Naive thymus-derived CD4-positive, alpha-beta T cell (primary cell): ENCODE data around the gene CMTM1. TPM values are rescaled to one million over a fixed set of nuclear protein-coding genes. Genes with fewer than 3 reads are reported as not detected.

Experiments used
- ATAC-seq: fragments of 150-1000 bp; cut with Tn5 transposase; 2 replicates; pipeline ENCODE4 v1.10.0; 2021; ENCODE audit warnings: mild to moderate bottlenecking, moderate library complexity
- CTCF ChIA-PET: fragments of 350-600 bp; sonication (Branson Sonifier 250); formaldehyde crosslinking; loops from one replicate; lab custom pipeline; 2021; ENCODE audit warnings: antibody characterized with exemption; lab: Charles Lee
- POLR2A ChIA-PET: fragments of 350-600 bp; sonication (Branson Sonifier 250); formaldehyde crosslinking; loops from one replicate; lab custom pipeline; 2021; ENCODE audit warnings: antibody characterized with exemption, inconsistent platforms; lab: Charles Lee
- DNase-seq, 9 donors: peaks; one replicate each; pipeline versions ENCODE4 v3.0.0 to v3.0.0-alpha.2; 2020 to 2022; ENCODE audit warnings: mixed read lengths in 1 of 9
- H3K27ac ChIP-seq: one replicate; pipeline ENCODE4 v1.7.0; 2013; ENCODE audit warnings: mild to moderate bottlenecking, low read depth, low read length, moderate library complexity
- H3K27me3 ChIP-seq, 2 donors: one replicate each; pipeline ENCODE4 v1.7.0; 2013; ENCODE audit warnings: low read length in 2 of 2, mild to moderate bottlenecking in 2 of 2, moderate library complexity in 2 of 2; ENCODE audit not compliant: control insufficient read depth in 2 of 2, insufficient read depth in 2 of 2
- H3K36me3 ChIP-seq, 3 experiments: 1 replicate in 2 of 3; 2 replicates in 1 of 3; pipeline ENCODE4 v1.7.0; 2013; ENCODE audit warnings: low read length in 3 of 3, mild to moderate bottlenecking in 3 of 3, moderate library complexity in 1 of 3; ENCODE audit not compliant: insufficient read depth in 3 of 3, control insufficient read depth in 2 of 3
- H3K4me1 ChIP-seq, 2 donors: one replicate each; pipeline ENCODE4 v1.7.0; 2013; ENCODE audit warnings: low read length in 2 of 2, mild to moderate bottlenecking in 2 of 2, moderate library complexity in 1 of 2; ENCODE audit not compliant: control insufficient read depth in 2 of 2, insufficient read depth in 2 of 2
- H3K4me3 ChIP-seq: 2 replicates; pipeline ENCODE4 v1.7.0; 2013; ENCODE audit warnings: mild to moderate bottlenecking, low read length
- H3K9me3 ChIP-seq, 3 experiments: 1 replicate in 2 of 3; 2 replicates in 1 of 3; pipeline ENCODE4 v1.7.0; 2013; ENCODE audit warnings: low read length in 3 of 3; ENCODE audit not compliant: control insufficient read depth in 2 of 3
- H3K27ac Mint-ChIP-seq, 9 donors: one replicate each; pipeline ENCODE4 v1.8.0; 2020 to 2022; ENCODE audit warnings: mixed read lengths in 9 of 9, mild to moderate bottlenecking in 8 of 9, moderate library complexity in 5 of 9, inconsistent platforms in 2 of 9
- H3K27me3 Mint-ChIP-seq, 5 donors: one replicate each; pipeline ENCODE4 v1.8.0; 2021 to 2022; ENCODE audit warnings: mixed read lengths in 5 of 5, mild to moderate bottlenecking in 1 of 5
- H3K36me3 Mint-ChIP-seq, 5 donors: one replicate each; pipeline ENCODE4 v1.8.0; 2020 to 2022; ENCODE audit warnings: mixed read lengths in 5 of 5, mild to moderate bottlenecking in 3 of 5, inconsistent platforms in 1 of 5
- H3K4me1 Mint-ChIP-seq, 7 donors: one replicate each; pipeline ENCODE4 v1.8.0; 2020 to 2022; ENCODE audit warnings: mixed read lengths in 7 of 7, mild to moderate bottlenecking in 3 of 7, inconsistent platforms in 1 of 7
- H3K4me3 Mint-ChIP-seq, 10 donors: one replicate each; pipeline ENCODE4 v1.8.0; 2020 to 2022; ENCODE audit warnings: mild to moderate bottlenecking in 10 of 10, mixed read lengths in 10 of 10, moderate library complexity in 6 of 10, inconsistent platforms in 2 of 10
- H3K9me3 Mint-ChIP-seq, 11 donors: one replicate each; pipeline ENCODE4 v1.8.0; 2020 to 2022; ENCODE audit warnings: mixed read lengths in 11 of 11, mild to moderate bottlenecking in 4 of 11, inconsistent platforms in 1 of 11, moderate library complexity in 1 of 11
- intact Hi-C, 2 donors: fragments of 100-400 bp; cut with micrococcal nuclease; formaldehyde crosslinking; loops; one replicate each; pipeline ENCODE4 v1.15.1; 2023
- polyA plus RNA-seq, 2 donors: library from polyadenylated mRNA; unstranded; fragments of 300-500 nt; fragmentation: Illumina TruSeq; gene quantifications; one replicate each; pipeline ENCODE4 v1.2.3, GENCODE V29; 2021
- total RNA-seq, 6 experiments: library from RNA in 5 of 6; stranded (reverse) in 5 of 6; gene quantifications; 1 replicate in 5 of 6; 2 replicates in 1 of 6; pipeline ENCODE4 v1.2.3 and lab custom pipeline; 2021 to 2026

Gene CMTM1
- total and polyA plus RNA-seq, 7 experiments from 2014 or later: 0.36 to 23.3 (median 4.4) TPM

- no peaks in the 10 kb centered on the region for H3K9me3 ChIP-seq
- peak overlapping the region; percentile 10 to 85 (median 56) for H3K4me3 Mint-ChIP-seq
- H3K36me3 ChIP-seq: no peaks in the 10 kb centered on the region
- H3K27me3 ChIP-seq: no peaks in the 10 kb centered on the region
- peak; percentile 20 for ATAC-seq
- intact Hi-C loops: no loop called here
- peaks cover 75 to 97% (median 93%) of the 10 kb centered on the region in 7 donors for H3K4me1 Mint-ChIP-seq
- POLR2A ChIA-PET: interaction anchor here (1.0 to 12.9 kb wide), 5 partner anchors 12 to 84 kb away, joined by 3 to 164 read pairs (median 4); partner anchors contain the start of genes CKLF, CMTM3 and TK2
- H3K36me3 Mint-ChIP-seq: peaks cover 0 to 8% (median 0%) of the 10 kb centered on the region in 5 donors
- peaks cover 85 to 87% of the 10 kb centered on the region in 2 donors for H3K4me1 ChIP-seq
- CTCF ChIA-PET: interaction anchor here (0.5 to 4.1 kb wide), 5 partner anchors 8 to 354 kb away, joined by 3 to 24 read pairs (median 5); partner anchors contain the start of gene CKLF
- DNase-seq: no peak
- H3K9me3 Mint-ChIP-seq: no peaks in the 10 kb centered on the region
- H3K27ac Mint-ChIP-seq: peak overlapping the region; percentile 25 to 96 (median 64)
- H3K27ac ChIP-seq: no peak overlapping the region
- no peak overlapping the region for H3K4me3 ChIP-seq
- H3K27me3 Mint-ChIP-seq: peaks cover 0 to 4% (median 0%) of the 10 kb centered on the region in 5 donors
Observed at GRCh38 chr16:66520406-66521170, 45.7 kb upstream of the CMTM1 start.

GRCh38 chr16:66521252-66521713 lies 45.0 kb upstream of the CMTM1 start:
- H3K4me3 ChIP-seq: peak overlapping the region; percentile 39
- H3K9me3 ChIP-seq: no peaks in the 10 kb centered on the region
- peaks cover 81 to 83% of the 10 kb centered on the region in 2 donors for H3K4me1 ChIP-seq
- Mint-ChIP-seq H3K27me3 (peaks cover 0 to 4% (median 0%) of the 10 kb centered on the region in 5 donors), H3K9me3 (no peaks in the 10 kb centered on the region), H3K4me1 (peaks cover 76 to 97% (median 93%) of the 10 kb centered on the region in 7 donors), H3K36me3 (peaks cover 0 to 13% (median 0%) of the 10 kb centered on the region in 5 donors), H3K27ac (peak overlapping the region in 8 of 9 donors; percentile 38 to 96 (median 92)), H3K4me3 (peak overlapping the region; percentile 66 to 85 (median 79))
- no peak for DNase-seq
- no peak overlapping the region for H3K27ac ChIP-seq
- no peak for ATAC-seq
- H3K36me3 ChIP-seq: no peaks in the 10 kb centered on the region
- intact Hi-C loops: no loop called here
- no peaks in the 10 kb centered on the region for H3K27me3 ChIP-seq
- POLR2A ChIA-PET: interaction anchor here (0.6 to 12.9 kb wide), 8 partner anchors 9 to 114 kb away, joined by 3 to 164 read pairs (median 4); partner anchors contain the start of genes CKLF, CMTM3 and TK2
- CTCF ChIA-PET: interaction anchor here (0.9 to 4.1 kb wide), 7 partner anchors 9 to 87 kb away, joined by 3 to 24 read pairs (median 3); partner anchors contain the start of gene CKLF

GRCh38 chr16:66521951-66522771 lies 44.1 kb upstream of the CMTM1 start:
- peaks cover 73 to 74% of the 10 kb centered on the region in 2 donors for H3K4me1 ChIP-seq
- H3K27me3 ChIP-seq: no peaks in the 10 kb centered on the region
- intact Hi-C loops: loop anchor here in 1 of 2 donors (1.0 to 2.0 kb wide), 2 partner anchors 68 to 351 kb away; no protein-coding TSS in a partner anchor
- peak; percentile 65 for ATAC-seq
- Mint-ChIP-seq H3K4me1 (peaks cover 69 to 97% (median 85%) of the 10 kb centered on the region in 7 donors), H3K9me3 (no peaks in the 10 kb centered on the region), H3K36me3 (peaks cover 0 to 13% (median 0%) of the 10 kb centered on the region in 5 donors), H3K27me3 (peaks cover 0 to 4% (median 0%) of the 10 kb centered on the region in 5 donors), H3K27ac (peak overlapping the region; percentile 79 to 96 (median 91)), H3K4me3 (peak overlapping the region; percentile 71 to 85 (median 80))
- peak overlapping the region; percentile 39 for H3K4me3 ChIP-seq
- H3K36me3 ChIP-seq: no peaks in the 10 kb centered on the region
- CTCF ChIA-PET: interaction anchor here (0.5 to 4.1 kb wide), 9 partner anchors 10 to 86 kb away, joined by 3 to 24 read pairs (median 4); partner anchors contain the start of gene CKLF
- DNase-seq: peak in 8 of 9 donors; percentile 26 to 92 (median 42)
- no peak overlapping the region for H3K27ac ChIP-seq
- POLR2A ChIA-PET: interaction anchor here (0.6 to 12.9 kb wide), 8 partner anchors 9 to 115 kb away, joined by 3 to 164 read pairs (median 4); partner anchors contain the start of genes CKLF and TK2
- no peaks in the 10 kb centered on the region for H3K9me3 ChIP-seq

GRCh38 chr16:66522816-66523590 lies 43.2 kb upstream of the CMTM1 start:
- Histone ChIP-seq H3K9me3 (no peaks in the 10 kb centered on the region), H3K27ac (no peak overlapping the region), H3K4me1 (peaks cover 64 to 68% of the 10 kb centered on the region in 2 donors), H3K36me3 (no peaks in the 10 kb centered on the region), H3K4me3 (peak overlapping the region; percentile 38), H3K27me3 (no peaks in the 10 kb centered on the region)
- POLR2A ChIA-PET: interaction anchor here (1.0 to 12.9 kb wide), 5 partner anchors 9 to 66 kb away, joined by 3 to 164 read pairs (median 4); partner anchors contain the start of genes CKLF and TK2
- peak overlapping the region; percentile 77 to 89 (median 83) for H3K4me3 Mint-ChIP-seq
- H3K4me1 Mint-ChIP-seq: peaks cover 64 to 92% (median 78%) of the 10 kb centered on the region in 7 donors
- H3K36me3 Mint-ChIP-seq: peaks cover 0 to 16% (median 0%) of the 10 kb centered on the region in 5 donors
- DNase-seq (no peak), ATAC-seq (no peak)
- intact Hi-C loops: loop anchor here in 1 of 2 donors (1.0 to 2.0 kb wide), 2 partner anchors 67 to 350 kb away; no protein-coding TSS in a partner anchor
- H3K27ac Mint-ChIP-seq: peak overlapping the region; percentile 79 to 96 (median 92)
- CTCF ChIA-PET: interaction anchor here (0.7 to 4.1 kb wide), 5 partner anchors 10 to 47 kb away, joined by 3 to 24 read pairs (median 3); partner anchors contain the start of gene CKLF
- H3K27me3 Mint-ChIP-seq: peaks cover 0 to 4% (median 0%) of the 10 kb centered on the region in 5 donors
- H3K9me3 Mint-ChIP-seq: no peaks in the 10 kb centered on the region

GRCh38 chr16:66523861-66524354 lies 42.3 kb upstream of the CMTM1 start:
- H3K27me3 ChIP-seq: no peaks in the 10 kb centered on the region
- Mint-ChIP-seq H3K27ac (peak overlapping the region; percentile 79 to 96 (median 92)), H3K4me1 (peaks cover 64 to 88% (median 75%) of the 10 kb centered on the region in 7 donors), H3K4me3 (peak overlapping the region; percentile 77 to 89 (median 83)), H3K9me3 (no peaks in the 10 kb centered on the region), H3K27me3 (peaks cover 0 to 4% (median 0%) of the 10 kb centered on the region in 5 donors), H3K36me3 (peaks cover 0 to 17% (median 0%) of the 10 kb centered on the region in 5 donors)
- no peak overlapping the region for H3K27ac ChIP-seq
- H3K9me3 ChIP-seq: no peaks in the 10 kb centered on the region
- ATAC-seq (peak; percentile 44), DNase-seq (peak in 6 of 9 donors; percentile 49 to 69 (median 63))
- intact Hi-C loops: loop anchor here (1.0 to 2.0 kb wide), 8 partner anchors 8 to 349 kb away; partner anchors contain the start of genes CKLF (in 2 of the 2) and CMTM3 (in 2 of the 2)
- peak overlapping the region; percentile 38 for H3K4me3 ChIP-seq
- H3K4me1 ChIP-seq: peaks cover 64% of the 10 kb centered on the region in 2 donors
- ChIA-PET CTCF (interaction anchor here (0.8 to 4.1 kb wide), 5 partner anchors 12 to 65 kb away, joined by 3 to 24 read pairs (median 4); partner anchors contain the start of gene CKLF), POLR2A (interaction anchor here (0.6 to 12.9 kb wide), 6 partner anchors 12 to 80 kb away, joined by 3 to 164 read pairs (median 4); partner anchors contain the start of genes CKLF and TK2)
- no peaks in the 10 kb centered on the region for H3K36me3 ChIP-seq
